ENCODE results near the gene CYP2R1. TPM values are rescaled to one million over a fixed set of nuclear protein-coding genes. Genes with fewer than 3 reads are reported as not detected.
A peak's percentile ranks its signal among the peaks of the same experiment; 100 is the strongest.

CYP2R1 gene
- total and polyA plus RNA-seq, 2 of the 13 experiments (the other 11 are each of a cell fraction or from before 2014, with no cell fraction given) = 0.59 to 0.60 TPM

DNA sequence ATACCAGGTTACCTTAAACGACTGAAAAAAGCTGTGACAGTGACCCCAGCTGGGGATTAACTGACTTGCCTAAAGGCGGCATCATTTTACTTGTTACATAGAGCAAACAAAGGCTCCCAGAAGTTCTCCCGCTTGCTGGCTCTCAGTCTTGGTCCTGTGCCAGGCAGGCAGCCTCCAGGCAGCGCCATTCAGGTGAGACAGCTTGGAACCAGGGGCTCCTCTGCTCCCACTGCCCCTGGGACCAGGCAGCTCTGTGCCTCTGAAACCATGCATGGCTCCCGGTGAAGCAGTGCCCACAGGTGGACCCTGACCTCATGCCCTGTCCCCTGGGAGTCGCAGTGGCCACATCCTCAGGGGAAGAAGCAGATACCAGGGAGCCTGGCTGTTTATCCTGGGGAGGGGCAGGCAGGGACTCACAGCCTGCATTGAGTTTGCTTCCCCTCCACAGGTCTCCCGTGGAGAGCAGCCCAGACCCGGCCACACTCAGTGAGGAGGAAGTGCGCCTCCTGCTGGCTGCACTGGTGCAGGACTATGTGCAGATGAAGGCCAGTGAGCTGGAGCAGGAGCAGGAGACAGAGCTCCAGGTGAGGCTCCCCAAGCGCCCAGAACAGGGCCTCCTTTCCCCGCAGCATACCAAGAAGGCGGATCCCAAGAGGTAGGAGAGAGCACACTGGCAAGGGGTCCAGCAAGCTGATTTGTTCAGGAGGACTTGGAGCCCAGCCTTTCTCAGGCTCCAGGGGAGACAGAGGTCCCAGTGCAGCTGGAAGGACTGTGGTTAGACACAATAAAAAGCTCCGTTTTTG lies 15.6 kb upstream of the CYP2R1 start (continued):
- TF ChIP-seq, protein P1, sequence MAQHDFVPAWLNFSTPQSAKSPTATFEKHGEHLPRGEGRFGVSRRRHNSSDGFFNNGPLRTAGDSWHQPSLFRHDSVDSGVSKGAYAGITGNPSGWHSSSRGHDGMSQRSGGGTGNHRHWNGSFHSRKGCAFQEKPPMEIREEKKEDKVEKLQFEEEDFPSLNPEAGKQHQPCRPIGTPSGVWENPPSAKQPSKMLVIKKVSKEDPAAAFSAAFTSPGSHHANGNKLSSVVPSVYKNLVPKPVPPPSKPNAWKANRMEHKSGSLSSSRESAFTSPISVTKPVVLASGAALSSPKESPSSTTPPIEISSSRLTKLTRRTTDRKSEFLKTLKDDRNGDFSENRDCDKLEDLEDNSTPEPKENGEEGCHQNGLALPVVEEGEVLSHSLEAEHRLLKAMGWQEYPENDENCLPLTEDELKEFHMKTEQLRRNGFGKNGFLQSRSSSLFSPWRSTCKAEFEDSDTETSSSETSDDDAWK (CRISPR knock-in tag; IDR thresholded peaks at IDR 0.05) = no peak
- TF ChIP-seq, protein P2, sequence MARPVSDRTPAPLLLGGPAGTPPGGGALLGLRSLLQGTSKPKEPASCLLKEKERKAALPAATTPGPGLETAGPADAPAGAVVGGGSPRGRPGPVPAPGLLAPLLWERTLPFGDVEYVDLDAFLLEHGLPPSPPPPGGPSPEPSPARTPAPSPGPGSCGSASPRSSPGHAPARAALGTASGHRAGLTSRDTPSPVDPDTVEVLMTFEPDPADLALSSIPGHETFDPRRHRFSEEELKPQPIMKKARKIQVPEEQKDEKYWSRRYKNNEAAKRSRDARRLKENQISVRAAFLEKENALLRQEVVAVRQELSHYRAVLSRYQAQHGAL (CRISPR knock-in tag; IDR thresholded peaks at IDR 0.05; ENCODE audit: not compliant biosample characterization) = no peak
- TF ChIP-seq ZNF251 (CRISPR knock-in tag; IDR thresholded peaks at IDR 0.05) = no peak
- no peak for TF ChIP-seq SALL2 (CRISPR knock-in tag; IDR thresholded peaks at IDR 0.05)
- no peak for TF ChIP-seq BRCA1 (CRISPR knock-in tag; IDR thresholded peaks at IDR 0.05)
- TF ChIP-seq MLLT10 (CRISPR knock-in tag; IDR thresholded peaks at IDR 0.05) = no peak
- TF ChIP-seq TARDBP (CRISPR knock-in tag; IDR thresholded peaks at IDR 0.05) = 0 out of 2 replicates have a peak, but pooled peaks have one; percentile 31
- TF ChIP-seq IKZF1 (IDR thresholded peaks at IDR 0.05) = no peak
- TF ChIP-seq RXRA (CRISPR knock-in tag; IDR thresholded peaks at IDR 0.05) = peak; percentile 43; the same call in 1 of the 2 replicates
- TF ChIP-seq, protein P3, sequence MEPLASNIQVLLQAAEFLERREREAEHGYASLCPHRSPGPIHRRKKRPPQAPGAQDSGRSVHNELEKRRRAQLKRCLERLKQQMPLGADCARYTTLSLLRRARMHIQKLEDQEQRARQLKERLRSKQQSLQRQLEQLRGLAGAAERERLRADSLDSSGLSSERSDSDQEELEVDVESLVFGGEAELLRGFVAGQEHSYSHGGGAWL (CRISPR knock-in tag; IDR thresholded peaks at IDR 0.05) = 0 out of 2 replicates have a peak, but pooled peaks have one; percentile 42
- TF ChIP-seq FOXM1 (CRISPR knock-in tag; IDR thresholded peaks at IDR 0.05) = no peak
- TF ChIP-seq SMAD9 (CRISPR knock-in tag; IDR thresholded peaks at IDR 0.05) = 0 out of 2 replicates have a peak, but pooled peaks have one; percentile 63
- no peak for TF ChIP-seq IKZF4 (CRISPR knock-in tag; IDR thresholded peaks at IDR 0.05; ENCODE audit: borderline replicate concordance, low read depth, not compliant biosample characterization)
- TF ChIP-seq ZNF468 (CRISPR knock-in tag; IDR thresholded peaks at IDR 0.05) = no peak
- no peak; the same call in 1 of the 2 replicates for TF ChIP-seq ZSCAN29 (CRISPR knock-in tag; conservative IDR thresholded peaks at IDR 0.05)
- TF ChIP-seq NFKB2 (CRISPR knock-in tag; IDR thresholded peaks at IDR 0.05; ENCODE audit: borderline replicate concordance) = no peak; the same call in 1 of the 2 replicates
- TF ChIP-seq, protein P4, sequence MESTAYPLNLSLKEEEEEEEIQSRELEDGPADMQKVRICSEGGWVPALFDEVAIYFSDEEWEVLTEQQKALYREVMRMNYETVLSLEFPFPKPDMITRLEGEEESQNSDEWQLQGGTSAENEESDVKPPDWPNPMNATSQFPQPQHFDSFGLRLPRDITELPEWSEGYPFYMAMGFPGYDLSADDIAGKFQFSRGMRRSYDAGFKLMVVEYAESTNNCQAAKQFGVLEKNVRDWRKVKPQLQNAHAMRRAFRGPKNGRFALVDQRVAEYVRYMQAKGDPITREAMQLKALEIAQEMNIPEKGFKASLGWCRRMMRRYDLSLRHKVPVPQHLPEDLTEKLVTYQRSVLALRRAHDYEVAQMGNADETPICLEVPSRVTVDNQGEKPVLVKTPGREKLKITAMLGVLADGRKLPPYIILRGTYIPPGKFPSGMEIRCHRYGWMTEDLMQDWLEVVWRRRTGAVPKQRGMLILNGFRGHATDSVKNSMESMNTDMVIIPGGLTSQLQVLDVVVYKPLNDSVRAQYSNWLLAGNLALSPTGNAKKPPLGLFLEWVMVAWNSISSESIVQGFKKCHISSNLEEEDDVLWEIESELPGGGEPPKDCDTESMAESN (CRISPR knock-in tag; conservative IDR thresholded peaks at IDR 0.05) = peak; percentile 53; the same call in 1 of the 2 replicates
- TF ChIP-seq MTA3 (CRISPR knock-in tag; IDR thresholded peaks at IDR 0.05) = no peak
- TF ChIP-seq SNAI1 (CRISPR knock-in tag; IDR thresholded peaks at IDR 0.05; ENCODE audit: borderline replicate concordance) = no peak
- TF ChIP-seq ZNF713 (CRISPR knock-in tag; IDR thresholded peaks at IDR 0.05) = no peak
- TF ChIP-seq ZNF816 (CRISPR knock-in tag; IDR thresholded peaks at IDR 0.05; ENCODE audit: borderline replicate concordance) = no peak
- no peak for TF ChIP-seq ZNF75D (CRISPR knock-in tag; IDR thresholded peaks at IDR 0.05; ENCODE audit: borderline replicate concordance)
- TF ChIP-seq ZNF253 (CRISPR knock-in tag; IDR thresholded peaks at IDR 0.05; ENCODE audit: borderline replicate concordance) = no peak
- TF ChIP-seq, protein P5, sequence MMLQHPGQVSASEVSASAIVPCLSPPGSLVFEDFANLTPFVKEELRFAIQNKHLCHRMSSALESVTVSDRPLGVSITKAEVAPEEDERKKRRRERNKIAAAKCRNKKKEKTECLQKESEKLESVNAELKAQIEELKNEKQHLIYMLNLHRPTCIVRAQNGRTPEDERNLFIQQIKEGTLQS (CRISPR knock-in tag; IDR thresholded peaks at IDR 0.05) = no peak
- TF ChIP-seq ZNF207 (IDR thresholded peaks at IDR 0.05; ENCODE audit: borderline replicate concordance) = no peak
- TF ChIP-seq ADNP (CRISPR knock-in tag; IDR thresholded peaks at IDR 0.05) = no peak
- no peak for TF ChIP-seq ZNF773 (CRISPR knock-in tag; IDR thresholded peaks at IDR 0.05; ENCODE audit: borderline replicate concordance)

Measured in HepG2 (cell line).